8988T (cell line): Measurements from ENCODE around the gene FAXC.
"Not testable (repeated sequence)": the region's sequence is repeated elsewhere in the genome, so short reads cannot be mapped to it uniquely, and the experiment has no call there.

Experiments
- DNase-seq: peaks from one replicate; pipeline ENCODE4 v3.0.0; 2011

Gene FAXC

GRCh38 chr6:99338188-99338587 is 11.3 kb downstream of the FAXC start:
- no peak for DNase-seq

- DNase-seq, result not testable (repeated sequence)
Observed at GRCh38 chr6:99335298-99335697, 14.2 kb downstream of the FAXC start.

GRCh38 chr6:99334526-99335127 is 14.8 kb downstream of the FAXC start:
- no peak for DNase-seq

GRCh38 chr6:99333068-99333467 is 16.4 kb downstream of the FAXC start:
- DNase-seq, result no peak

GRCh38 chr6:99331531-99331930 is 17.9 kb downstream of the FAXC start:
- DNase-seq, result no peak

- peak; percentile 55 for DNase-seq
Observed at GRCh38 chr6:99330159-99330558, 19.3 kb downstream of the FAXC start.

GRCh38 chr6:99324996-99325395 is 24.5 kb downstream of the FAXC start:
- no peak for DNase-seq

- no peak for DNase-seq
Observed at GRCh38 chr6:99318566-99318965, 30.9 kb downstream of the FAXC start.

GRCh38 chr6:99312354-99312753 is 37.1 kb downstream of the FAXC start:
- DNase-seq, result no peak

- DNase-seq, result no peak
Observed at GRCh38 chr6:99310553-99310952, 38.9 kb downstream of the FAXC start.

- no peak for DNase-seq
Observed at GRCh38 chr6:99309557-99309956, 39.9 kb downstream of the FAXC start.

GRCh38 chr6:99308788-99309187 is 40.7 kb downstream of the FAXC start:
- no peak for DNase-seq

- DNase-seq, result no peak
Observed at GRCh38 chr6:99307295-99307907, 42.1 kb downstream of the FAXC start.

GRCh38 chr6:99306341-99306740 is 43.1 kb downstream of the FAXC start:
- no peak for DNase-seq

GRCh38 chr6:99305021-99305554 is 44.4 kb downstream of the FAXC start:
- no peak for DNase-seq

GRCh38 chr6:99297415-99297814 is 52.1 kb downstream of the FAXC start:
- no peak for DNase-seq

- no peak for DNase-seq
Observed at GRCh38 chr6:99297006-99297405, 52.5 kb downstream of the FAXC start.

- DNase-seq, result no peak
Observed at GRCh38 chr6:99296261-99296660, 53.2 kb downstream of the FAXC start.

- no peak for DNase-seq
Observed at GRCh38 chr6:99295276-99295675, 54.2 kb downstream of the FAXC start.

- no peak for DNase-seq
Observed at GRCh38 chr6:99294786-99295185, 54.7 kb downstream of the FAXC start.

GRCh38 chr6:99289701-99290100 is 59.8 kb downstream of the FAXC start:
- no peak for DNase-seq

GRCh38 chr6:99288668-99289067 is 60.8 kb downstream of the FAXC start:
- DNase-seq, result no peak

GRCh38 chr6:99287523-99287922 is 62.0 kb downstream of the FAXC start:
- no peak for DNase-seq

GRCh38 chr6:99285881-99286280 is 63.6 kb downstream of the FAXC start:
- no peak for DNase-seq
